ENCODE results near the gene ST7L.

ST7L gene

DNA sequence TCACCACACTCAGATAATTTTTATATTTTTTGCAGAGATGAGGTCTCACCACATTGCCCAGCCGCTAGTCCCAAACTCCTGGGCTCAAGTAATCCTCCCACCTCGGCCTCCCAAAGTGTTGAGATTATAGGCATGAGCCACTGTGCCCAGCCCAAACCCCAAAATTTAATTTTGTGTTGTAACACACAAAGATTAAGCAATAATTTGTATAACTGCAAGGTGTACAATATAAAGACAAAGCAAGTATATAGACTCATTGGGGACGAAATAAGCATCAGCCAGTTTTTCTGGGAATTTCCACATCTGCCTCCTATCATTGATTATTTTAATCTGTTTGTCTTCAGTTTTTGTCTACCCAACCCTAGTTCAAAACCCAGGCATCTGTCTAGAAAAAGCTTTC lies 42.7 kb downstream of the ST7L start:
- DNase-seq (ENCODE audit: low read depth, low spot score): no peak
- in situ Hi-C loops (cut with HindIII; ENCODE audit: low sequenced_read_pairs): no loop called here
- TF ChIP-seq, protein P1, sequence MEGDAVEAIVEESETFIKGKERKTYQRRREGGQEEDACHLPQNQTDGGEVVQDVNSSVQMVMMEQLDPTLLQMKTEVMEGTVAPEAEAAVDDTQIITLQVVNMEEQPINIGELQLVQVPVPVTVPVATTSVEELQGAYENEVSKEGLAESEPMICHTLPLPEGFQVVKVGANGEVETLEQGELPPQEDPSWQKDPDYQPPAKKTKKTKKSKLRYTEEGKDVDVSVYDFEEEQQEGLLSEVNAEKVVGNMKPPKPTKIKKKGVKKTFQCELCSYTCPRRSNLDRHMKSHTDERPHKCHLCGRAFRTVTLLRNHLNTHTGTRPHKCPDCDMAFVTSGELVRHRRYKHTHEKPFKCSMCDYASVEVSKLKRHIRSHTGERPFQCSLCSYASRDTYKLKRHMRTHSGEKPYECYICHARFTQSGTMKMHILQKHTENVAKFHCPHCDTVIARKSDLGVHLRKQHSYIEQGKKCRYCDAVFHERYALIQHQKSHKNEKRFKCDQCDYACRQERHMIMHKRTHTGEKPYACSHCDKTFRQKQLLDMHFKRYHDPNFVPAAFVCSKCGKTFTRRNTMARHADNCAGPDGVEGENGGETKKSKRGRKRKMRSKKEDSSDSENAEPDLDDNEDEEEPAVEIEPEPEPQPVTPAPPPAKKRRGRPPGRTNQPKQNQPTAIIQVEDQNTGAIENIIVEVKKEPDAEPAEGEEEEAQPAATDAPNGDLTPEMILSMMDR (IDR thresholded peaks at IDR 0.05; ENCODE audit: low read depth, low read length): no peak
- H3K4me3 ChIP-seq (ENCODE audit: low read depth, low read length): no peak overlapping the region

GRCh38 chr1:112575154-112575804 lies 43.7 kb downstream of the ST7L start:
- in situ Hi-C loops (cut with HindIII; ENCODE audit: low sequenced_read_pairs): no loop called here
- H3K4me3 ChIP-seq (ENCODE audit: low read depth, low read length): no peak overlapping the region
- peak; percentile 91 for DNase-seq (ENCODE audit: low read depth, low spot score)
- TF ChIP-seq, protein P1 (IDR thresholded peaks at IDR 0.05; ENCODE audit: low read depth, low read length): no peak

DNA sequence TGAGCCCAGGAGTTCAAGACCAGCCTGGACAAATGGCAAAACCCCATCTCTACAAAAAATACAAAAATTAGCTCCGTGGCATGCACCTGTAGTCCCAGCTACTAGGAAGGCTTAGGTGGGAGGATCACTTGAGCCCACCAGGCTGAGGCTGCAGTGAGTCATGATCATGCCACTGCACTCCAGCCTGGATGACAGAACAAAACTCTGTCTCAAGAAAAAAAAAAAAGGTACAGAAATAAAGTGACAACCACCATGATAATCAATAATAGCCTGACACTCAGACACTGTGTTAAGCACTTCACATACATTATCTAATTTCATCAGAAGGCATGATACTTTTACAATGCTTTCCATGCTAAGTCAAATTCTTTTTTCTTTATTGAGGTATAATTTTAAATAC lies 53.1 kb downstream of the ST7L start:
- H3K4me3 ChIP-seq (ENCODE audit: low read depth, low read length): no peak overlapping the region
- in situ Hi-C loops (cut with HindIII; ENCODE audit: low sequenced_read_pairs): no loop called here
- TF ChIP-seq, protein P1 (IDR thresholded peaks at IDR 0.05; ENCODE audit: low read depth, low read length): no peak
- DNase-seq (ENCODE audit: low read depth, low spot score): no peak

GRCh38 chr1:112564081-112564480 lies 54.9 kb downstream of the ST7L start:
- no peak overlapping the region for H3K4me3 ChIP-seq (ENCODE audit: low read depth, low read length)
- TF ChIP-seq, protein P1 (IDR thresholded peaks at IDR 0.05; ENCODE audit: low read depth, low read length): no peak
- no peak for DNase-seq (ENCODE audit: low read depth, low spot score)
- in situ Hi-C loops (cut with HindIII; ENCODE audit: low sequenced_read_pairs): no loop called here

DNA sequence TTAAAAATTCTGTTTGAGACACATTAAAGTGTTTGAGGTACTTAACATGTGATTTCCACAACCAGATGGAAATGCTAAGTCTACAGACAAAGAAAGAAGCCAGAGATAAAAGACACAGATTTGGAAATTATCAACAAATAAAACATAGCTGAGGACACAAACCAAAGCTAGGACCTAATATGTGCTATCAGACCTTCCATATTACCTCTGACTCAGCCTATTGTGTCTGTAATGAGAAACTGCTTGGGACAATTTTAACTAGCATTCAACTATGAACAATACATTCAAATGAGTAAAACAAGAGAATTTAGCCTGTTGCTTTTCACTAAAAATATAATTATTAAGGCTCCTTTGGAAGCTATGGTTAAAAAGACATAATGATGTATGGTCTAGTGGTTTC lies 55.6 kb downstream of the ST7L start:
- in situ Hi-C loops (cut with HindIII; ENCODE audit: low sequenced_read_pairs): no loop called here
- no peak for DNase-seq (ENCODE audit: low read depth, low spot score)
- TF ChIP-seq, protein P1 (IDR thresholded peaks at IDR 0.05; ENCODE audit: low read depth, low read length): no peak
- H3K4me3 ChIP-seq (ENCODE audit: low read depth, low read length): no peak overlapping the region

DNA sequence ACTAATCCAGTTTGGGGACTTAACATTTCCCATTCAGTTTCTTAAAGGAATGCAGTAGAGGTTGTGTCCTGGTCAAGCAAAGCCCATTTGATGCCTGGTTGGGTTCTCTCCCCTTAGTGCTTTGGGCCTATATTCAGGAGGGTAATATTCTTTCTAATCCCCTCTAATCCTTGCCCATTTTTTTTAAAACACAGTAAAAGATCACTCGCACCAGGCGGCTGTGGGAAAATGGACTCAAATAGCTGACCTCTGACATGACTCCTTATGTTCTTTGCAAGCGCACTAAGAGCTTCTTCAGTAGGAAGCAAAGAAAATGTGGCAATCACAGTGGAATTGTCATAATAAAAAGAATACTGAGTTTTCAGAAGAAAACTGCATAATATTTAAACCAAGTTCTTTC lies 60.3 kb downstream of the ST7L start:
- DNase-seq (ENCODE audit: low read depth, low spot score): no peak
- in situ Hi-C loops (cut with HindIII; ENCODE audit: low sequenced_read_pairs): no loop called here

More for the DNA sequence above, 60.3 kb downstream of the ST7L start:
- TF ChIP-seq, protein P1 (IDR thresholded peaks at IDR 0.05; ENCODE audit: low read depth, low read length): no peak
- no peak overlapping the region for H3K4me3 ChIP-seq (ENCODE audit: low read depth, low read length)
